GM06990 (cell line): ENCODE data around the gene CYB5A.

ENCODE experiments used
- DNase-seq: peaks from one replicate; pipeline ENCODE4 v3.0.0-alpha.2; 2011; ENCODE audit not compliant: insufficient read length; ENCODE audit errors: extremely low read depth
- H3K27me3 ChIP-seq: replicated peaks from 2 replicates; pipeline ENCODE4 v1.6.0; 2011; ENCODE audit warnings: low read length; ENCODE audit not compliant: control insufficient read depth, insufficient read depth
- H3K36me3 ChIP-seq: 2 replicates; pipeline ENCODE4 v1.5.1; 2011; ENCODE audit warnings: low read length; ENCODE audit not compliant: control insufficient read depth, insufficient read depth
- H3K4me3 ChIP-seq: replicated peaks from 2 replicates; pipeline ENCODE4 v1.5.1; 2011; ENCODE audit warnings: low read depth, mild to moderate bottlenecking, control low read depth, low read length
- CTCF ChIP-seq: IDR thresholded peaks from 2 replicates; pipeline ENCODE4 v1.5.1; 2011; ENCODE audit warnings: low read length, control low read depth, mild to moderate bottlenecking, inconsistent platforms; ENCODE audit not compliant: insufficient read depth, poor library complexity, severe bottlenecking

The CYB5A gene

GRCh38 chr18:74278058-74278457, 13.7 kb downstream of the CYB5A start:
- no peak for DNase-seq
- Histone ChIP-seq H3K4me3 (no peak overlapping the region), H3K36me3 (no peaks in the 10 kb centered on the region; the same call in 1 of the 2 replicates), H3K27me3 (no peaks in the 10 kb centered on the region)
- no peak for TF ChIP-seq CTCF

DNA sequence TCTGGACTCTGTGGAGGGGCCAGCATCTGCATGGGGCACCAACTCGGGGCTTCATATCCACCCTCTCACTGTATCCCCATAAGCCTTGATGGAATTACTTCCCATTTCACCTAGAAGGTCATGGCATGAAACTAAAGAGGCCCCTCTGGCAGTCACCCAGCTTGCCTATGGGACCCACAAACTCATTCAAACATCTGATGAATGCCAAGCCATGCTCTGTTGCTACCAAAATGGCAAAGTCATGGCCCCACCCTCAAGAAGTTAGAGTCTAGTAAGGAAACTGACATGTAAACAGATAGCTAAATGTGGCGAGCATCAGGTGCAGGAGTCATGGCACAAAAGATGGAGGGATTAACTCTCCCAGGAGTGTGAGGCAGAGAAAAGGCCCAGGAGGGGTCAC, 14.5 kb downstream of the CYB5A start:
- H3K4me3 ChIP-seq: no peak overlapping the region
- DNase-seq: no peak
- no peaks in the 10 kb centered on the region; the same call in 1 of the 2 replicates for H3K36me3 ChIP-seq
- H3K27me3 ChIP-seq: no peaks in the 10 kb centered on the region
- TF ChIP-seq CTCF: no peak

GRCh38 chr18:74276609-74277008, 15.2 kb downstream of the CYB5A start:
- no peak for TF ChIP-seq CTCF
- Histone ChIP-seq H3K4me3 (no peak overlapping the region), H3K36me3 (no peaks in the 10 kb centered on the region; the same call in 1 of the 2 replicates), H3K27me3 (no peaks in the 10 kb centered on the region)
- no peak for DNase-seq

GRCh38 chr18:74275736-74276135, 16.0 kb downstream of the CYB5A start:
- no peak overlapping the region for H3K4me3 ChIP-seq
- no peak for TF ChIP-seq CTCF
- H3K27me3 ChIP-seq: no peaks in the 10 kb centered on the region
- H3K36me3 ChIP-seq: no peaks in the 10 kb centered on the region; the same call in 1 of the 2 replicates
- no peak for DNase-seq

GRCh38 chr18:74274700-74275099, 17.1 kb downstream of the CYB5A start:
- Histone ChIP-seq H3K36me3 (no peaks in the 10 kb centered on the region; the same call in 1 of the 2 replicates), H3K4me3 (no peak overlapping the region), H3K27me3 (no peaks in the 10 kb centered on the region)
- no peak for TF ChIP-seq CTCF
- no peak for DNase-seq

DNA sequence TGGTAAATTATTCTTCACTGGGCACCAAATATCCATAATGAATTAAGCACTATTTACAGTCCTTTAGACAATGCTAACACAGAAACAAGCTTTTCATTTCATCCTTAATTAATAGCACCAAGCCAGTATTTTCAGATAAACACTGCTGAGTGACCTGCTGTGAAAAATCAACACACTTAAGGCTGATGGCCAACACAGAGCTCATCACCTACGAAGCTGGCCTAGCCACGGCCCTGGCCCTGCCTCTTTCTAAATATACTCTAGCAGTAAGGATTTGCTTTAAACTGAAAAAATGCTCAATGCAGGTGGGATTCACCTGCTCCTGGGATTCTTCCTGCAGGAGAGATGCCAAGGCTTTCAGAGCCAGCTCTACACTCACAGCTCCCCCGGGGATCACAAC, 18.4 kb downstream of the CYB5A start:
- H3K4me3 ChIP-seq: no peak overlapping the region
- no peak for DNase-seq

More for the DNA sequence above, 18.4 kb downstream of the CYB5A start:
- TF ChIP-seq CTCF: no peak
- Histone ChIP-seq H3K36me3 (no peaks in the 10 kb centered on the region), H3K27me3 (no peaks in the 10 kb centered on the region)
